Measurements from ENCODE around the gene SLC35E1. TPM values are rescaled to one million over a fixed set of nuclear protein-coding genes. Genes with fewer than 3 reads are reported as not detected.
A peak's percentile ranks its signal among the peaks of the same experiment; 100 is the strongest.

SLC35E1 gene
- 10 to 100 TPM; 17.1 to 26.3 (median 19.9) TPM for polyA plus RNA-seq

- 0 to 1% (median 1%) methylated on average over 65 to 83 of the region's 83 CpGs for WGBS, 3 donors
- H3K27ac ChIP-seq (ENCODE audit: low read depth, low read length) = peak within 1 kb of the TSS; percentile 20
Measured at GRCh38 chr19:16572332-16573211, at the start of gene SLC35E1. Gene SLC35E1, minus strand, starts transcription at chr19:16572415. Its CDS starts 51 bp downstream, at chr19:16572364.

DNA sequence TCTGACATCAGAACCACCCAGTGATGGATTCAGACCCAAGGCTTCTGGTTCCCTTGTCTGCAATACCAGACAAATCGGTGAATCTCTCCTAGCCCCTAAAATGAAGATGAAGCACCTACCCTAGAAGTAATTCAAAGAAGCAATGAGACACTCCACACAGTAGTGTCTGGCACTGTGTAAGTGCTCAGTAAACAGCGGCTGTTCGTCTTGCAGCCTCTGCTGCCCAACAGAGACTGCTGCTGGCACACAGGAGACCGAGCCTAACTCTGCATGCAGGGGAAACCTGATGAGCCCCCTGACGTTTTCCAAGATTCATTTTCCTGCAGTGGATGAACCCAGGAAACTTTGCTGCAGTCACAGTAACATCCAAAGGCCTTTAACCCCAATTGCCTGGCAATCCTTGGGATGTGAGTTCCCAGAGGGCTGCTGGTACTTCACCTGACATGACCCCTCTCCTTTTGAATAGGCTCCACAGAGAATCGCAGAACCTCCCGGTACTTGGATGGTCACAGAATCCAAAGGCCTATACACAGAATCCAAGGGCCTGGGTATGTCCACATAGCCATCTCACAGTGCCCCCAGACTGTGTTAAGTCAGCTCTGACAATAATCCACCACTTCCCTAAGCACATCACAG lies 49.1 kb upstream of the SLC35E1 start:
- no peak overlapping the region for H3K27ac ChIP-seq (ENCODE audit: low read depth, low read length)
- WGBS, 3 donors = 67 to 82% (median 75%) methylated on average over 7 of the region's 7 CpGs

DNA sequence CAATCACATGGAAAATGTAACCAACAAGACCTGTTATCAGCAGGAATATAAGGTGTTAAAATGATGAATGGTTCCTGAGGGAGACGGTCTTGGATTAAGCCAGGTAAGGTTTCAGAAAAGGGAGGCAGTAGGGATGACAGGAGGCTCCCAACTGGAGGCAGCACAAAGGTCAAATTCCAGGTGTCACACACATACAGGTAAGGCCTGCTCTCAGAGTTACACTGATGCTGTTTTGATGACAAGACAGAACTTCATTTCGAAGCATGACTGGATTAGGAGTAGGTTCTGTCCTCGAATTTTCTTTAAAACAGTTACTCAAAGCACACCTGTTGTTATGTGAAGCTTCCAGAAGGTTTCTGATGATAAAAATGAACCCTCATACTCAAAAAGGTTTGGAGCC lies 48.4 kb upstream of the SLC35E1 start:
- no peak overlapping the region for H3K27ac ChIP-seq (ENCODE audit: low read depth, low read length)
- 48 to 82% (median 74%) methylated on average over 3 of the region's 3 CpGs for WGBS, 3 donors

- WGBS, 3 donors = 81 to 88% (median 87%) methylated on average over 5 of the region's 5 CpGs
- no peak overlapping the region for H3K27ac ChIP-seq (ENCODE audit: low read depth, low read length)
Measured at GRCh38 chr19:16620018-16620417, 47.8 kb upstream of the SLC35E1 start.

DNA sequence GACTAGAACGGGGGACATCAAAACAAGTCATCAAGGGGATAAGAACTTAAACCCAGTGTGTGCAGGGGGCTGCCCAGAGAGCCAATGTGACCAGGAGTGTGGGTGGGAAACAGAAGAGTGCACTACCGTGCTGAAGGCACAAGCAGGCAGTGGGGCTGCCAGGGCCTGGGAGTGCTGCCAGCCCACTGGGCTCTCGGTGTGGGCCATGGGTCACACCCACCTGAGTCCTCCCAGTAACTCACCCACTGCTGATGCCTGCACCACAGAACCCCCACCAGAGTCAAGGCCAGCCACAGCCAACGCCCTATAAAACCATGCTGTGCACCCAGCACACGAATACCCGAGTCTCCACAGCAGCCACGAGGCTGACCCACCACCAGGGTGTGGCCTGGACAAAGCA lies 47.2 kb upstream of the SLC35E1 start:
- 41 to 62% (median 61%) methylated on average over 7 of the region's 7 CpGs for WGBS, 3 donors
- no peak overlapping the region for H3K27ac ChIP-seq (ENCODE audit: low read depth, low read length)

DNA sequence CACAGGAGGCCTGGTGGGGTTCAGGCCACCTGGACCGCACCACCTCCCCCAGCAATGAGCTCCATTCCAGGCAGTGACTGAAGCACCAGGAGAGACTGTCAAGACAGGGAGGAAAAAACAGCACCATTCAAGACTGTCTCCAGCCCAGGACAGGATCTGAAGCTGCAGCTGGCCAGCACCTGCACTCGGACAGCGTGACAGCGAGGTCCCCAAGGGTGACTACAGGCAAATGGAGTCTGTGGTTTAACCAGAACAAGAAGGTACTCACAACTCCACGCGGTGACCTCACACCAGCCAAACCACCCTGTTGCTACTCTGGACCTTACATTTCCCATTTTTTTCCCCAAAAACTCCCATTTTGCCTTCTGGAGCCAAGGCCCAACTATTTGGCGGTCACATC lies 46.0 kb upstream of the SLC35E1 start:
- no peak overlapping the region for H3K27ac ChIP-seq (ENCODE audit: low read depth, low read length)
- WGBS, 3 donors = 86 to 97% (median 95%) methylated on average over 7 of the region's 7 CpGs

DNA sequence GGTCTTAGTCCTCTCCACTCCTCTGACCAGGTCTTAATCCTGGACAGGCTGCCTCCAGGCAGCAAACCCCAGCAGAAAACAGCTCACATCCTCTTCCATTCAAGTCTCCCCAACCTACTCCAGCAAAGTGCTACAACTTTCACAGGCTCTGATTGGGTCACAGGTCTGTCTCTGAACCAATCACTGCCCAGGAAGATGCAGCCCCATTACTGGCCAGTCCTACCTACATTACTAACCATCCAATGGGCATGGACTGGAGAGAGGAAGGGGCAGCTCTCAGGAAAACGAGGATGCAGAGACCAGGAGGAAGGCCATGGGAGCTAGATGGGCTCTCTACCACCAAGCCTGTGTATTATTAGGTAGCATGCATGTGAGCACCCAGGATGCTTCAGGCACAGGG lies 43.6 kb upstream of the SLC35E1 start:
- no peak overlapping the region for H3K27ac ChIP-seq (ENCODE audit: low read depth, low read length)
- WGBS, 3 donors = 42 to 75% (median 47%) methylated on average over 1 of the region's 1 CpG

DNA sequence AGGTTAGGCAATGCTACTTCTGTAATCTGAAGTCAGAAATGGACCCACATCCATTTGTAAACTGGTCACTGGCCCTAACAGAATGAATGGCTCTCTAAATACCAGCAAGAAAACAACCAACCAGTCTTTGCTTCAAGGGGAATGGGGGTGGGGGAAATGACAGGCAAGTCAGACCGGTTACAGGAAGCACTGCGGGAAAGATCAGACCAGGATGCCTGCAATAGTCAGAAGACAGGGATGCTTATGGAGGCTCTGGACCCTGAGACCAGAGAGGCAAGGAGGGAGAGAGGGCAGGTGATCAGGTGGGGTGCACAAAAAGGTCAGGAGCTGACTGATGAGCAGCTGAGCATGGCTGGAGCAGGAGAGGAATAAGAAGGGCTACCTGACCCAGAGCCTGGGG lies 42.7 kb upstream of the SLC35E1 start:
- H3K27ac ChIP-seq (ENCODE audit: low read depth, low read length) = no peak overlapping the region
- WGBS, 3 donors = 26 to 40% (median 28%) methylated on average over 2 of the region's 2 CpGs

- no peak overlapping the region for H3K27ac ChIP-seq (ENCODE audit: low read depth, low read length)
- WGBS, 3 donors = 72 to 84% (median 73%) methylated on average over 2 of the region's 2 CpGs
Measured at GRCh38 chr19:16613841-16614240, 41.6 kb upstream of the SLC35E1 start.

DNA sequence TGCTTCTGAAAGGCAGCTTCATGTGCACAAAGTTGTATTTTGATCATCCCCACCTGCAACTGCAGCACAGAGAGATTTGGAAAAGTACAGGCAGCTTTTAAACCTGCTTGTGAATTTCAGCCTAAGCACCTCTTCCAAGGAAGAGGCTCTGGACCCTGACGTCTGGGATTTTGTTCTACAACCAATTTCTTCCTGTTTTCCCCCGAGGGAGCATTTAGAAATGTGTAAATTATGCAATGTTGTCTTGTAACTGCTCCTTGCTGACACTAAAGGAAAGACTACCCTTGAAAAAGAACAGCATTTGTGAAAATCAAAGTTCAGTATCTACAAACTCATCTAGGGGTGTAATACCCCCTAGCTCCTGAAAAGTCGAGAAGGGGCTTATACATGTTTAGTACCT lies 40.4 kb upstream of the SLC35E1 start:
- H3K27ac ChIP-seq (ENCODE audit: low read depth, low read length) = no peak overlapping the region
- WGBS, 3 donors = 29 to 55% (median 31%) methylated on average over 3 of the region's 3 CpGs

- no peak overlapping the region for H3K27ac ChIP-seq (ENCODE audit: low read depth, low read length)
- WGBS, 3 donors = 86 to 92% (median 88%) methylated on average over 6 of the region's 6 CpGs
Measured at GRCh38 chr19:16611121-16611520, 38.9 kb upstream of the SLC35E1 start.

DNA sequence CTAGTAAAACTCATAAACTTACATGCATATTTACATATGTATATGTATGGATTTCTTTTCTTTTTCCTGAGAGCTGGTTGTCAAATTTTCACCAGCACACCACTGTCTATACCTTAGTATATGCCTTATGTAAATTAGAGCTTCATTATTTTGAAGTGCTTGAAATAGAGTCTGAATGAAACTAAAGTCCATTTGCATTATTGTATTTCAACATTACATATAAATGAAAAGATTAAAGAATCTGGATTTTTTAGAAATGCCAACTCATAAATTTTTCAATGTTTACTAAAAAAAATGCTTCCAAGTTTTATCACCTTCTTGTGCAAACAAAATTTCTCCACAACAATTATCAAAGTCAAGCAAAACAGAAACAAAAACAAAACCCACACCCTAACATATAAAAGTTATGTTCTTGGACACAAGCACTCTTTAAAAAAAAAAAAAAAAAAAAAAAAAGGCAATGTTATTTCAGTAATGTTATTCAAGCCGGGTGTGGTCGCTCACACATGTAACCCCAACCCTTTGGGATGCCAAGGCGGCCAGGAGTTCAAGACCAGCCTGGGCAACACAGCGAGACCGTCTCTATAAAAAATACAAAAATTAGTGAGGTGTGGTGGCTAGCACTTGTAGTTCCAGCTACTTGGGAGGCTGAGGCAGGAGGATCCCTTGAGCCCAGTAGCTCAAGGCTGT lies 37.4 kb upstream of the SLC35E1 start:
- WGBS, 3 donors = 80 to 88% (median 86%) methylated on average over 5 of the region's 5 CpGs
- H3K27ac ChIP-seq (ENCODE audit: low read depth, low read length) = no peak overlapping the region

- H3K27ac ChIP-seq (ENCODE audit: low read depth, low read length) = no peak overlapping the region
- 85 to 92% (median 85%) methylated on average over 1 of the region's 1 CpG for WGBS, 3 donors
Measured at GRCh38 chr19:16608290-16608739, 36.1 kb upstream of the SLC35E1 start.

- 65 to 83% (median 77%) methylated on average over 12 of the region's 12 CpGs for WGBS, 3 donors
- no peak overlapping the region for H3K27ac ChIP-seq (ENCODE audit: low read depth, low read length)
Measured at GRCh38 chr19:16607819-16608218, 35.6 kb upstream of the SLC35E1 start.

- WGBS, 3 donors = 44 to 66% (median 57%) methylated on average over 8 of the region's 8 CpGs
- H3K27ac ChIP-seq (ENCODE audit: low read depth, low read length) = no peak overlapping the region
Measured at GRCh38 chr19:16605553-16605994, 33.4 kb upstream of the SLC35E1 start.

- H3K27ac ChIP-seq (ENCODE audit: low read depth, low read length) = no peak overlapping the region
- WGBS, 3 donors = 85 to 92% (median 86%) methylated on average over 3 of the region's 3 CpGs
Measured at GRCh38 chr19:16605115-16605514, 32.9 kb upstream of the SLC35E1 start.

DNA sequence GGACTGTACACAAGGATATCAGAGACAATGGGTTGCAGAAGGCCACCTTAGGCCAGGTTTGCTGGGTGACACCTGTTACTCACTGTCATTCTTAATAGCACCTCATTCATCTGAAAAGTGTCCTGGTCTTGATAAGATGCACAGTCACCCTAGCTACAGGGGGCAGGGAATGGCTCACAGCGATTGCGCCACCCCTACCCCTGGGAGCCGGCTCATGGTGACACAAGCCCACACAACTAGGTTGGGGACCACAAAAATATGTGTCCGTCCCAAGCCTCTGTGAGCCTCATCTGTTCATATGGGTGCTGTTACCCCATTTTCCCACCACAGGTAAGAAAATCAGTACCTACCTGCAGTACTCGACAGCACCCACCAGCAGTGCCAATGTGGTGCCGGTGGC lies 32.4 kb upstream of the SLC35E1 start:
- WGBS, 3 donors = 74 to 95% (median 78%) methylated on average over 6 of the region's 6 CpGs
- no peak overlapping the region for H3K27ac ChIP-seq (ENCODE audit: low read depth, low read length)

DNA sequence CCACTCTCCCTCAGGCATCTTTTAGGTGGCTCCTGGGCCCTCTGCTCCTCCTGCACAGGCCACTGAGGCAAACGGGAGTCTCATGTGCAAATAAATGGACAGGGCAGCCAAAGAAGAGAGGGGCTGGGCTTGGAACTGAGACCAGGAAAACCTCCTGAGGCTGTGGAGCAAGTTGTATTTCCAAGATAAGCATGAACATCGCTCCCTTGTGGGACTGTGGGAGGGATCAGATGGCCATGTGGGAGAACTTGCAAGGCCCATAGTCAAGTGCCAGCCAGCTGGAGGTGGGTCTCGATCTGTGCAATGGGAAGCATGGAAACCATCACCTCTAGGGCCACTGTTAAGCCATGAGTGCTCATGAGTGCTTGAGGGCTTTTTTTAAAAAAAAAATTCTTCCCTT lies 30.9 kb upstream of the SLC35E1 start:
- WGBS, 3 donors = 24 to 66% (median 55%) methylated on average over 3 of the region's 3 CpGs
- no peak overlapping the region for H3K27ac ChIP-seq (ENCODE audit: low read depth, low read length)

Data from adipose tissue (tissue), 3 donors.